OCI-LY1 (cell line): ENCODE measurements around the gene HKDC1.

ENCODE experiments used
- CTCF ChIP-seq: fragments of 200-600 bp; sonication (generic), shearing (Covaris generic); IDR thresholded peaks from 2 replicates; pipeline ENCODE4 v1.5.1; 2017; ENCODE audit warnings: mild to moderate bottlenecking, antibody characterized with exemption, low read length, moderate library complexity, mixed read lengths
- EZH2 ChIP-seq: fragments of 200-600 bp; sonication (generic), shearing (Covaris generic); IDR thresholded peaks from 2 replicates; pipeline ENCODE4 v1.8.0; 2017; ENCODE audit warnings: borderline replicate concordance, mixed run types, mild to moderate bottlenecking, antibody characterized with exemption, low read length, moderate library complexity, mixed read lengths

- TF ChIP-seq CTCF (no peak), EZH2 (no peak)
Measured at GRCh38 chr10:69208761-69209160, 11.4 kb upstream of the HKDC1 start.
